Left kidney (tissue), 2 donors: ENCODE data around the gene NGLY1. TPM values are rescaled to one million over a fixed set of nuclear protein-coding genes. Genes with fewer than 3 reads are reported as not detected.

Experiments used
- DNase-seq: peaks from one replicate; pipeline ENCODE4 v3.0.0-alpha.2; 2013
- polyA plus RNA-seq: library from polyadenylated mRNA; unstranded; fragments of 120-200 nt; gene quantifications from one replicate; pipeline ENCODE4 v1.2.1, GENCODE V29; 2013; ENCODE audit not compliant: insufficient read length

NGLY1 gene
- polyA plus RNA-seq, 1 donor: 46.6 TPM

DNA sequence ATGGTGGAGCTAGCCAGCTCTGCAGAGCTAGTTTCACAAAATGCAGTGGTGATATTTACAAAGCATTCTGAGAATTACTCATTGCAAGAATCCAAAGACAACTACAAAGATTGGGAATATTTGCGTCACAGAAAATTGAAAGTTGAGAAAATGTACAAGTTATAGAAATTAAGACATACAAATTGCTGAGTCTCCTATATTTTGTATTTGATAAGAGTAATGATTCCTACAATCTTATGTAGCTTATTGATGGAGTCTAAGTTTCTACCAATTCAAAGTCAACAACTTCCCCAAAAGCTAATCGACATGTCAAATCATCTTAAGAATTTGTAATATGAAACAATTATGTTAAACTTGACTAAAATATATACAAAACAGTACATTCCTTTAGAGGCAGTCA lies 72.2 kb downstream of the NGLY1 start:
- DNase-seq: no peak

DNA sequence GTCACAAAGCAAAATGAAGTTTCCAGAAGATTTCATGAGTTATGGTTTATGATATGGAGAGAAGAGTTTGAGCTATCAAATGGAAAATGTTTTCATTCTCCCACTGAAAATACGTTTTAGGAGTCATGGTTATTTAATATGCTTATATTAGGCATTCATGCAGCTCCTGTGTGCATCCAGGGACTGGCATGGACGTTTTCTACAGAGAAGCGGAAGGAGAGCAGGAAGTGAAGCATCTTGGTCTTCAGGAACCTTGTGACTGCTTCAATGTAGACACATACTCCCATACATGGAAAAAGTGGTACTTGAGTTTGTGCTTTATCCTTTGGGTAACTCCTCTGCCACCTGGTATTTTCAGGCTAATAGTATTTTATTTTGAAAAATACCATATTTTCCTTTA lies 75.2 kb downstream of the NGLY1 start:
- DNase-seq: no peak

DNA sequence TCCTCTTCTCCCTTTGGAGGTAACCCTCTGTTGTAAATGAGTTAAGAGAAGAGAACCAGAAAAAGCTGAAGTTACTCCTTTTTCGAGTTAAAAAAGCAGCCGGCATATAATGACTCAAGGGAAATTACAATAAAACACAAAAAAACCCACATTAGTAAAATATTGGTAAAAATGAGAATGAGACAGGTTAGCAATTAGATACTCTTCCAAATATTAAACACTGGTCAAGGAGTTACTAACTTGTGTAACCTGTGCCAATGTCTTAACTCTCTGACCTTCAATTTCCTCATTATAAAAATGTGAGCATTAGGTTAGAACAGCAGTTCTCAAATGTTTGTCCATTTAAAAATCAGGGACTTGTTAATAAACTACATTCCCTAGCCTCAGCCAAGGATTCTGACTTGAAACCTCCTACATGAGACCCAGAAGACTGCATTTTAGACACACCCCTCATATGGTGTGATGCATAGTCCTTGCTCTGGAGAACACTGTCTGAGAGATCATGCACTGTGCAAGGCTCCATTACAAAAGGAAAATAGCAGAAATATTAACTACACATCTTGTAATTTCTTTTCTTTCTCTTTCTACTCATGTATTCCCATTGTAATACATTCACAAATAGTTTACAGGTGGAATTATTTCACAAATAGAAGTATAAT lies 75.8 kb downstream of the NGLY1 start:
- no peak for DNase-seq

DNA sequence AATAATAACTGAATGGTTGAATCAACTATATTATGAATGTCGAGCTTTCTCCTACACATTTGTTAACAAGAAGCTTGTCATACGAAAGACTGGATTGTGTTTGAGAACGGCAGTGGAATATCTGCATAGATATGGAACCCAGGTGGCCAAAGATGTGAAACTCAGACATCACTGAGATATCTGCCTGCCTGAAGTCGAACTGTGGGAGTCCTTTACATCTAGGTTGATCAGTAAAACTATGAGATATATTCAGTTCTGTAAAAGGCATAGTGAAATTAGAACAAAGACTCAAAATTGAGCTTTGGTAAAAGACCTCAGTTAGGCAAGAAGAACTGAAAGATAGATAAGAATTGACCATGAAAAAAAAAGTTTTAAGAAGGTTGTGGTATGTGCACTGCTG lies 77.0 kb downstream of the NGLY1 start:
- no peak for DNase-seq

DNA sequence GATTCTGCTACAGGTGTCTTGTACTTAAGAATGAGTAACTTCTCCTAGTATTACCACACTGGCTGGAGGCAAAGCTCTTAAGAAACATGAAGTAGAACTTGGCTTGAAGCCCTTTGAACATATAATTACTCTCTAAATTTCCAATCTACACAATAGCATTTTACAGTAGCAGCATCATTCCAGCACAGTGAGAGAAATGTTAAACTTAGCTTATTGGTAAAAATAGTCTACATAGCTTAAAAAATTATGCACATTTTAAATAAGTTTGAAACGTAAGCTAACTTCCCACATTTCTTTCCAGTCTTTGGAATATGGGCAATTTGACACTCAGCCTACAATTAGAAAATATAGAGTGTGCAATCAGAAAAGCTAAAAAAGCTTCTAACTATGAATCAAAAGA lies 85.7 kb downstream of the NGLY1 start:
- DNase-seq: no peak

DNA sequence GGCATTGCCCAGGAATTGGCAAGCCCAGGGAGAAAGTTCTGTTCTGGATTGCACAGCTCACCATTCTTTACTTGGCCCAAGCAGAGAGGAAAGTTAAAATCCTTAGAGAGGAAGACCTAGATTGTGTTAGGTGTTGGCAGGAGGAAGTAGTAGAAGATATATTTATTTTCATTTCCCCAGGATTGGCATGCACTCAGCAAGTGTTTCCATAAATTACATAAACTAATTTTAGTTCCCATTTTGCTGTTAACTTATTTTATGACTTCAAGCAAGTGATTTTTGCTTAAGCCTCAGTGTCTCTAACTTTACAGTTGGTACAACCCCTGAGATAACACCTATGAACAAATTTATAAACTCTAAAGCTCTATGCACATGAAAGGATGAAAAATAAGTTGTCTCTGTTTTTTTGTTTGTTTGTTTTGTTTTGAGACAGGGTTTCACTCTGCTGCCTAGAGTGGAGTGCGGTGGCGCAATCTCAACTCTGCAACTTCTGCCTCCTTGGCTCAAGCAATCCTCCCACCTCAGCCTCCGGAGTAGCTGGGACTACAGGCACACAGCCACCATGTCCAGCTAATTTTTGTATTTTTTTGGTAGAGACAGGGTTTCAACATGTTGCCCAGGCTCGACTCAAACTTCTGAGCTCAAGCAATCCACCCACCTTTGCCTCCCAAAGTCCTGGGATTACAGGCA lies 87.4 kb downstream of the NGLY1 start:
- no peak for DNase-seq

DNA sequence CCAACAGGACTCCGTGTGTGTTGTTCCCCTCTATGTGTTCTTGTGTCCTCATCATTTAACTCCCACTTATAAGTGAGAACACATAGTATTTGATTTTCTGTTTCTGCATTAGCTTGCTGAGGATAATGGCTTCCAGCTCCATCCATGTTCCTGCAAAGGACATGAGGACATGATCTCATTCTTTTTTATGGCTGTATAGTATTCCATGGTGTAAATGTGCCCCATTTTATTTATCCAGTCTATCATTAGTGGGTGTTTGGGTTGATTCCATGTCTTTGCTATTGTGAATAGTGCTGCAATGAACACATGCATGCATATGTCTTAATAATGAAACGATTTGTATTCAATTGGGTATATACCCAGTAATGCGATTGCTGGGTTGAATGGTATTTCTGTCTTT lies 90.0 kb downstream of the NGLY1 start:
- no peak for DNase-seq

DNA sequence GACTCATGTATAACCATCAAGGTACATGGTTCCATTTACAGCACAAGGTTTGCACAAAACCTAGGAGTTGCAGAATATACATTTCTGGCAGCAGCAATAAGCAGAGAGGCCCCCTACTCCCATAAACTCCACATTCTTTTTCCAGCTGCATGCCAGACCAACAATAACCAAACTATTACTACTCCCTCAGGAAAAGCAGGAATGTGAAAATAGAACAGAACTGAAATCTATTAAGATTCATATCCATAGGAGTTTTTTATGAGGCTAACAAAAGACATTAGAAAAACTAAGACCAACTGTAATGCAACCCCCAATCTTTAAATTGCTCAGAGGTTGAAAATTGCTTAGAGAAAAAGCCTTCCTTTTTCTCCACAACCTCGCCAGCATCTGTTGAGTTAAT lies 90.9 kb downstream of the NGLY1 start:
- no peak for DNase-seq

DNA sequence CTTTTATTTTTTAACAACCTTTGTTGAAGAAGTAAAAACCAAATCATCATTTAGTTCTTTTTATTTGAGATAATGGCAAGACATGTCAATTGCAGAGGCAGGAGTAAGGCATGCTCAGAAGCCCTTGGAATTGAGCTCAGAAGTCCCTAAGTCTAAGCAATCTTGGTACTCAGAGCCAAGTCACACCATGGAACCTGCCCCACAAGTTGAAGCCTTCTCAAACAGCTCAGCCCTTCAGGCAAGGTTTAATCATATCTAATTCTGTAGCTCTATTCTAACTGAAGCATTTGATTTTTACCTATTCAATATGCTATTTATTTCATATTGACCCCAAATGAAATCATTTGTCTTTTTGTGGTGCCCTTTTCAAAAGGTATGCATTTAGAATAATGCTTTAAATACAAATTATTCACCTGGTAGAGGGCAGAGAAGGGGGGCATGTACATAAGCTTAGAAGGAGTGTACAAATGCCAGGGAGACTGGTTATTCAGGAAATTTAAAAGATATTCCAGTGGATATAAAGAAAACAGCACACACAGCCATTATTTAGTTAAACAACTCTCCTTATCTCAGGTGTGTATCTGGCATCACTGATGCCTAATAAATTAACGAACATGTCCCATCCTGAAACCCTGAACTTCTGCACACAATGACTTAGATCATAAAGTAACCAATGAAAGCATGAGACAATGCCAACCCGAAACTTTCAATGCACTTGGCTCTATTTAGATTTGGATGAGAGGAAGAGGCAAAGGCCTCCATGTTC lies 92.3 kb downstream of the NGLY1 start:
- DNase-seq: no peak

DNA sequence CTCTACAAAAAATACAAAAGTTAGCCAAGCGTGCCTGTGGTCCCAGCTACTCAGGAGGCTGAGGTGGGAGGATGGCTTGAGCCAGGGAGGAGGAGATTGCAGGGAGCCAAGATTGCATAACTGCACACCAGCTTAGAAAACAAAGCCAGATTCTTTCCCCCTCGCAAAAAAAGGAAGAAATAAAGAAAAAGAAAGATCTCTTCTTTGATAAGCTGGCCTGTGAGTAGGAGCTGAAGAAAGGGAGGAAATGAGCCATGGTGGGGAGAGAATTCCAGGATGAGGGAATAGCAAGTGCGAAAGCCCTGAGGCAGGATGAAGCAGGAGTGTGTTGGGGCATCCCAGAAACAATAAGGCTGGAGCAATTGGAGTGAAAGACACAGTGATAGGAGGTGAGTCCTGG lies 94.0 kb downstream of the NGLY1 start:
- no peak for DNase-seq

DNA sequence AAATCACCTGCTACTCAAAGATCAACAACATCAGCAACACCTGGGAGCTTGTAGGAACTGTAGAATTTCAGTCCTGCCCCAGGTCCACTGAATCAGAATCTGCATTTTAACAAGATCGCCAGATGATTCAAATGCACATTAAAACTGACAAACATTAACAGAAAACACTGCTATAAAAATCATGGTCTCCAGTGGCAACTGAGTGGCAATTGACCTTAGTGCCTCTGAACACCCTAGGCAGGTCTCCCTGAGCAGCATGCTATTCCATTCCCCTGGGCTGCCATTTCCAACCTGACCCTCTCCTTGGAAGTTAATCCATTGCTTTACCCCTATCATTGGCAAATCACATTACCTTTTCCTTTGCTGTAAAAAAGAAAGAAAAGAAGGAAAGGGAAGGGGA lies 95.5 kb downstream of the NGLY1 start:
- DNase-seq: no peak

DNA sequence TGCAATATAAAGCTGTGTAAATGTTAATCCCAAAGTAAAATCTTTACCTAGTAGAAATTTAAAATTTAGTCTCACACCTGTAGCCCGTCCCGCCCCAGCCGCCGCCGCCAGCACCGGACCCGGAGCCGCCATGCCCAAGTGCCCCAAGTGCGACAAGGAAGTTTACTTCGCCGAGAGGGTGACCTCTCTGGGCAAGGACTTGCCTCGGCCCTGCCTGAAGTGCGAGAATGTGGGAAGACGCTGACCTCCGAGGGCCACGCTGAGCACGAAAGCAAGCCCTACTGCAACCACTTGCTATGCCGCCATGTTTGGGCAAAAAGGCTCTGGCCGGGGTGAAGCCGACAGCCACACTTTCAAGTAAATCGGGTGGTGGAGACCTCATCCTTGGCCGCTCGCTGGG lies 96.5 kb downstream of the NGLY1 start:
- DNase-seq: no peak

DNA sequence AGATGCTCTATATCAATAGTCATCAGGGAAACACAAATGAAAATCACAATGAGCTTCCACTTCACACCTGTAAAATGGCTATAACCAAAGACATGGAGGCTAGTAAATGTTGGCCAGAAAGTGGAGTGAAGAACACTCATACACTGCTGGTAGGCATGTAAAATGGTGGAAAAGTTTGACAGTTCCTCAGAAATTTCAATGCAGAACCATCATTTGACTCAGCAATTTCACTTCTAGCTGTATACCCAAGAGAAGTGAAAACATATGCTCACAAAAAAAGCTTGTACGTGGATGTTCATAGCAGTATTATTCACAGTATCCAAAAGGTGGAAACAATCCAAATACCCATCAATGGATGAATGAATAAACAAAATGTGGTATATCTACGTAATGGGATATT lies 99.4 kb downstream of the NGLY1 start:
- no peak for DNase-seq

DNA sequence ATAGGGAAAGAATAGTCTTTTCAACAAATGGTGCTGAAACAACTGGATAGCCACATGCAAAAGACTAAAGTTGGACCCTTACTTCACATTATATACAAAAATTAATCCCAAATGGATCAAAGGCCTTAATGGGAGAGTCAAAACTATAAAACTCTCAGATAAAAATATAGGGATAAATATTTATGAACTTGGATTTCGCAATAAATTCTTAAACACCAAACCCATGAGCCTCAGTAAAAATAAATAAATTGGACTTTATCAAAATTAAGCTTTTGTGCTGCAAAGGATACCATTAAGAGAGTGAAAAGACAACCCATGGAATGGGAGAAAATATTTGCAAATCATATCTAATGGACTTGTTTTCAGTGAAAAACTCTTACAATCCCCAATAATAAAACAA lies 99.8 kb downstream of the NGLY1 start:
- no peak for DNase-seq

DNA sequence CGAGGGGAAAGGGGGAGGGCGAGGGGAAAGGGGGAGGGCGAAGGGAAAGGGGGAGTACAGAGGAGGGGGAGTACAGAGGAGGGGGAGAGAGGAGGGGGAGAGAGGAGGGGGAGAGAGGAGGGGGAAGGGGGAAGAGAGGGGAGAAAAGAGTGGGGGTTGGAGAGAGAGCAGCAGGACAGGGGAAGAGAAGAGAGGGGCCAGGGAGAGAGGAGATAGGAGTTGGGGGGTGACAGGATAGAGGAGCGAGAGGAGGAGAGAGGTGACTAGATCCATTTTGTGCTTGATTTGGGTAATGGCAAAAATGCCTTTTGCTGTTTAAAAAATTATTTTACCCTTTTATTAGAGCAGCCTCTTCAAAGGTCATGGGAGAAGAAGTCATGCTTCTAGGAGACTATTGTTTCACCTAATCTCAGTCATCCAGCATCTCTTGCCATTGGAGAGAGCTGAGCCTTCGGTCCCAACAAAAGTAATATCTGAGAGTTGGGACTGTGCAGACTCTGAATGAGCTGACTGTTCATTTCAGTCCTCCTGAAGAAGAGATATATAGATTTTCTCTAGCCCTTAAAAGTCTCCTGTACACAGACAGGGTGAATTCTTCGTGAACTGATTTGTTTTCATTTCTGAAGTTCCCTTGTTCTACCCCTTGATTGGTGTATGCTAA lies 103.5 kb downstream of the NGLY1 start:
- DNase-seq: no peak

DNA sequence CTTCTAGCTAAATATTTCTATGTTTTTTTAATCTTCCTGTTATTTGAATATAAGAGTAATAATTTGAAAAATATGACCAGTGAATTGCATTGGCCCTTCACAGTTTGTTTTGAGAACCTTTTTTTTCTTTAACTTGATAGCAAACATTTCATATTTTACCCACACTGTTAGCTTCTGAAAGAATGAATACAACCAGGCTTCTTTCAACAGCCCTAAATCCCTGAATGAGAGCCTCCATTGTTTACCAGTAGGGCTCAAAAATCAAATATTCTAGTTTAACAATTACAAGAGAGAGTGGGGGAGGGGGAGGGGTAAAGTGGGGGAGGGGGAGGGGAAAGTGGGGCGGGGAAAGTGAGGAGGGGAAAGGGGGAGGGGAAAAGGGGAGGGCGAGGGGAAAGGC lies 104.1 kb downstream of the NGLY1 start:
- DNase-seq: no peak

DNA sequence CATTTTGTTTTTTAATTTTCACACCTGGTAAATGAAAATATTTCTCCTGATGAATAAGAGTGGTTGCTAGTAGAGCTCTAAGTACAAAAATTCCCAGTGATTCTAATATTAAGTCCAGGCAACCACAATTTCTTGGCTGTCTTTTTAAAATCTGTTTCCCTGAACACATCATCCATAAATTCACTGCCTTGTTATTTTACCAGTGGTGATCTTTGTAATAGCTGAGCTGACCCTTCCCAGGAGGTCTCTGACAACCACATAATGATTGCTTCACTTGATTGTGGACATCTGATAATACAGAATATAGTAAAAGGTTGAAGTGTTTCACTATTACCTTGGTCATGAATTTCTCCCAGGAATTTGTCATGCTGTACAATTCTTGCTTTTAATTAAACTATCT lies 104.7 kb downstream of the NGLY1 start:
- no peak for DNase-seq

DNA sequence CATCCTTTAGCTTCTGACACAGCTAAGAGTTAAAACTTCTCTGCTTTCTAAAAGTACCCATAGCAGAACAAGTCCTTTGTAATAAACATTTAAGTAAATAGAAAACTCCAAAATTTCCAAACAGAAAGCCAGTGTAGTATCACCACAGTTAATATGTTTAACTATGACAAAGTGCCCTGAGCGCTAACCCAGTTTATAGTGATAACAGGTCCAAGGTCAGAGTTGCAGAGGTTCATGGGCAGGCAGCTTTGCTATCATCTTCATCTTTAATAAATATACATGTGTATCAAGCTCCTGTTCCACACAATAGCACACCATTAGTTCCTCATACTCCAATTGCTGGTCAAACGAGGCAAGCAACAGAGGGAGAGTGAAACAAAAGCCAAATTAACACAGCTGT lies 106.1 kb downstream of the NGLY1 start:
- no peak for DNase-seq

DNA sequence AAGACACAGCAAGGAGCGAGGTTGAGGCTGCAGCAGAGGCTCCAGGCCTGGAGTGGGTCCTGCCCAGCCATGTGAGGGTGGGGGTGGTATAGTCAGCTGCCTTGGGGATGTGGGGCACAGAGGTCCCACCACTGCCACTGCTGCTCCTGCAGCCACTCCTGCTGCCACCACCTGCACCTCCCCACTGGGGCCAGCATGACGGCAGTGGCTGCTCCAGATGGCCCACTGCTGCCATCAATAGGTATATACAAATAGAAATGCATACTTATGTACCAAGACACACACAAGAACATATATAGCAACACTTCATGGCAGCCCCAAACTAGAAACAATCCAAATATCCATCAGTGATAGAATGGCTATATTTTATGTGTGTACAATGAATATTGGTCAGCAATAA lies 108.6 kb downstream of the NGLY1 start:
- no peak for DNase-seq

DNA sequence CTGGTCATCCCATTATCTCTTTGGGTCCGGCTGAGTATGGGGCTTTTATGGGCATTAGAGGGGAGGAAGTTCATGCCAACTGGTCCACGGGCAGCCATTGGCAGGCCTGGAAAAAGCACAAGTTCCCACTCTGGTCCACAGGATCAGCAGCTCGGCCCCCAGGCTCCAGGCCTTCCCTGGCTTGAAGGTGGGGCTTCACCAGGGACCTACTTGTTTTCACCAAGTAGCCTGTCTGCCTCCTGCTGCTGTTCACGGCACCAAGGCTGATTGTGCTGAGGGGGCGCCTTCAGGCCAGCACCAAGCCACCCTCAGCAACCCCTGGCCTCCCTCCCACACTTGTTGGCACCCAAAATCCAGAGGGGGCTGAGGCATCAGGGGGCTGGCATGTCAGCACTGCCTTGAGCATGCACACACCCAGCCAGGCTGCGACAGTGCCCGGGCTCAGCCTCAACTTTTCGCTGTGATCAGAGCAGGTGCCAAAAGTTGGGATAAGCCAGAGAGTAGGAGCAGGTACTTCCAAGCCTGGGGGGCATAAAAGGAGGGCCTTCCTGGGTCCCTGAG lies 109.4 kb downstream of the NGLY1 start:
- DNase-seq: no peak
